Measurements from ENCODE around the gene NFIA.

The NFIA gene

GRCh38 chr1:61160526-61160925 is 78.2 kb downstream of the NFIA start:
- DNase-seq, result no peak

- DNase-seq, result no peak
Observed at GRCh38 chr1:61162520-61163258, 80.3 kb downstream of the NFIA start.

- no peak for DNase-seq
Observed at GRCh38 chr1:61163355-61163754, 81.0 kb downstream of the NFIA start.

GRCh38 chr1:61165402-61165801 is 83.0 kb downstream of the NFIA start:
- no peak for DNase-seq

- no peak for DNase-seq
Observed at GRCh38 chr1:61167309-61167708, 84.9 kb downstream of the NFIA start.

GRCh38 chr1:61169045-61169444 is 86.7 kb downstream of the NFIA start:
- no peak for DNase-seq

- no peak for DNase-seq
Observed at GRCh38 chr1:61169634-61170033, 87.3 kb downstream of the NFIA start.

GRCh38 chr1:61170328-61171238 is 88.2 kb downstream of the NFIA start:
- DNase-seq, result no peak

GRCh38 chr1:61171346-61171745 is 89.0 kb downstream of the NFIA start:
- DNase-seq, result no peak

GRCh38 chr1:61171974-61172373 is 89.6 kb downstream of the NFIA start:
- DNase-seq, result no peak

- DNase-seq, result no peak
Observed at GRCh38 chr1:61173118-61173517, 90.8 kb downstream of the NFIA start.

- DNase-seq, result no peak
Observed at GRCh38 chr1:61174060-61174795, 91.9 kb downstream of the NFIA start.

- DNase-seq, result no peak
Observed at GRCh38 chr1:61175976-61176375, 93.6 kb downstream of the NFIA start.

GRCh38 chr1:61181067-61182038 is 99.0 kb downstream of the NFIA start:
- no peak for DNase-seq

GRCh38 chr1:61182049-61182448 is 99.7 kb downstream of the NFIA start:
- no peak for DNase-seq

GRCh38 chr1:61182480-61182879 is 100.1 kb downstream of the NFIA start:
- DNase-seq, result no peak

GRCh38 chr1:61183471-61184039 is 101.2 kb downstream of the NFIA start:
- no peak for DNase-seq

- no peak for DNase-seq
Observed at GRCh38 chr1:61184040-61184713, 101.8 kb downstream of the NFIA start.

- DNase-seq, result no peak
Observed at GRCh38 chr1:61184714-61185106, 102.3 kb downstream of the NFIA start.

- DNase-seq, result no peak
Observed at GRCh38 chr1:61186753-61187152, 104.4 kb downstream of the NFIA start.

Measured in activated CD8-positive, alpha-beta memory T cell treated with anti-CD3 and anti-CD28 coated beads, Interleukin-2, amount 50 U/mL, for 48 hours (primary cell).